Activated naive CD8-positive, alpha-beta T cell treated with anti-CD3 and anti-CD28 coated beads, Interleukin-2, amount 50 U/mL, for 24 hours (primary cell): ENCODE data around the gene OSCAR.

ENCODE experiments used
- ATAC-seq: fragments of 150-1000 bp; cut with Tn5 transposase; one replicate; pipeline ENCODE4 v1.10.0; 2021
- DNase-seq: peaks from one replicate; pipeline ENCODE4 v3.0.0; 2021
- H3K27ac Mint-ChIP-seq: one replicate; pipeline ENCODE4 v1.8.0; 2021; ENCODE audit warnings: mild to moderate bottlenecking, mixed read lengths
- H3K27me3 Mint-ChIP-seq: one replicate; pipeline ENCODE4 v1.8.0; 2021; ENCODE audit warnings: mixed read lengths
- H3K36me3 Mint-ChIP-seq: one replicate; pipeline ENCODE4 v1.8.0; 2021; ENCODE audit warnings: low read depth, mixed read lengths
- H3K4me1 Mint-ChIP-seq: one replicate; pipeline ENCODE4 v1.8.0; 2021; ENCODE audit warnings: mixed read lengths
- H3K4me3 Mint-ChIP-seq: one replicate; pipeline ENCODE4 v1.8.0; 2021; ENCODE audit warnings: mild to moderate bottlenecking, moderate library complexity, mixed read lengths
- H3K9me3 Mint-ChIP-seq: one replicate; pipeline ENCODE4 v1.8.0; 2021; ENCODE audit warnings: mixed read lengths

Gene OSCAR

DNA sequence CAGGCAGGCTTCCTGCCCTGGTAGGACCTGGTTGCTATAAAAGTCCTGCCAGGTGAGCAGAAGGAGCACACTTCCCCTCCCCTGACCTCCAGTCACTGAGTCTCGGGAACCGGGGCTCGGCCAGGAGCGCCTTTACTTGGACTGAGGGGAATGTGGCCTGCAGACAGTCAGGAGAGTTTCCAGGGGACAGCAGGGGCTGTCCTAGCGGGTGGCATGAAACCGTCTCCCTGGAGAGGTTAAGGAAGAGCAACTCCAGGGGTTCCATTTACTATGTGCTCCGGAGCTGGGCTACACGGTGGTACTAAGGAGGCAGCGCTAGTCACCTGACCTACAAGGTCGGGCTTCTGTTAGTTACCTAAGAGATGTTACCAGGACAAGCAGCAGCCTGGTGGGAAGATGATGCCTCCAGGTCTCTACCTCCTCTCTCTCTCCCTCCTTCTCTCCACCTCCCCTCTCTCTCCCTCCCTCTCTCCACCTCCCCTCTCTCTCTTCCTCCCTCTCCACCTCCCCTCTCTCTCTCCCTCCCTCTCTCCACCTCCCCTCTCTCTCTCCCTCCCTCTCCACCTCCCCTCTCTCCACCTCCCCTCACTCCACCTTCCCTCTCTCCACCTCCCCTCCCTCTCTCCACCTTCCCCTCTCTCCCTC, 32.8 kb upstream of the OSCAR start:
- Mint-ChIP-seq H3K4me3 (no peak overlapping the region), H3K27ac (no peak overlapping the region), H3K36me3 (peaks cover 3% of the 10 kb centered on the region), H3K27me3 (peaks cover 5% of the 10 kb centered on the region), H3K4me1 (peaks cover 18% of the 10 kb centered on the region), H3K9me3 (no peaks in the 10 kb centered on the region)
- DNase-seq (no peak), ATAC-seq (no peak)

DNA sequence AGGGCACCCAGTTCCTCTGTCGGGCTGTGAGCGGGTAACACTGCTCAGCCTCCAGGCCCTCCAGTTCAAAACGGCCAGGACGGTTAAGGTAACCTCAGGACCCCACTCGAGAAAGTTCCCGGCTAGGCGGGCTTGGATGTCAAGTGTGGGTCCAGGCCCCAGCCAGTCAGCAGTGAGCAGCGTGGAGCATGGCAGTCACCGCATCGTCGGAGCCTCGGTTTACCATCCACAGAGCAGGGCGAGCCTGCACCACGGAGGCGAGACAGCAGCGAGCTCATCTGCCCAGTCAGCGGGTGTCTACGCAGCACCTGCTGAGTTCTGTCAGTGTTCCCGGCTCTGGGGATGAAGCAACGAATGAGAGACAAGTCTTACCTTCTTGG, 29.0 kb upstream of the OSCAR start:
- Mint-ChIP-seq H3K27ac (no peak overlapping the region), H3K27me3 (no peaks in the 10 kb centered on the region), H3K4me3 (no peak overlapping the region), H3K4me1 (no peaks in the 10 kb centered on the region), H3K9me3 (no peaks in the 10 kb centered on the region), H3K36me3 (peaks cover 9% of the 10 kb centered on the region)
- no peak for DNase-seq
- ATAC-seq = no peak

DNA sequence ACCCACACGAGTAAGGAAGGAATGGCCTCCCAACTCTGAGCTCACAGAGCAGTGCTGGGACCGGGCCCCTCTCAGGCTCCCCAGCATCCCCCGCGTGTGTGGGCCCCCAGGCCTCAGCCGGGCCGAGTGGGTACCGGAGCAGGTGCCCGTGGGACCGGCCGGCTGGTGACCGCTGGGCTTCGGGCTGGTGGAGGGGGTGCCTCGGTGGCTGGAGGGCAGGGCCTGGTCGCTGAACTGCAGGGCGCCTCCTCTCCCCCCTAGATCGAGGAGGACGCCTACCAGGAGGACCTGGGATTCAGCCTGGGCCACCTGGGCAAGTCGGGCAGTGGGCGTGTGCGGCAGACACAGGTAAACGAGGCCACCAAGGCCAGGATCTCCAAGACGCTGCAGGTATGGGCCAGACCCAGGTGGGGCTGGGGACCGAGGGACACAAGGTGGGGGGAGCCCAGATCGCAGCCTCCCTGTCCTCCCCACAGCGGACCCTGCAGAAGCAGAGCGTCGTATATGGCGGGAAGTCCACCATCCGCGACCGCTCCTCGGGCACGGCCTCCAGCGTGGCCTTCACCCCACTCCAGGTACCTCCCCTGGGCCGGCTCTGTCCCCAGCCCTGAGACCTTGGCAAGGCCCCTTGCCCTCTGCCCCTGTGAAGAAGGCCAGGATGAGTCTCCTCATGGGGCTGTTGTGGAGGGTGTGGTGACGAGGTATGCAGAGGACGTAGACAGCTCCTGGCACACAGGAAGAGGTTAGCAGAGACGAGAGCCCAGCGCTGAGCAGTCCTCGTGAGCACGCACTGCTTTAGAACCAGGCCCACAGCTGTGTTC, 28.4 kb upstream of the OSCAR start:
- H3K4me1 Mint-ChIP-seq = no peaks in the 10 kb centered on the region
- H3K36me3 Mint-ChIP-seq = peaks cover 11% of the 10 kb centered on the region
- ATAC-seq (no peak), DNase-seq (no peak)
- no peak overlapping the region for H3K4me3 Mint-ChIP-seq
- no peaks in the 10 kb centered on the region for H3K9me3 Mint-ChIP-seq
- H3K27ac Mint-ChIP-seq = no peak overlapping the region
- H3K27me3 Mint-ChIP-seq = no peaks in the 10 kb centered on the region

DNA sequence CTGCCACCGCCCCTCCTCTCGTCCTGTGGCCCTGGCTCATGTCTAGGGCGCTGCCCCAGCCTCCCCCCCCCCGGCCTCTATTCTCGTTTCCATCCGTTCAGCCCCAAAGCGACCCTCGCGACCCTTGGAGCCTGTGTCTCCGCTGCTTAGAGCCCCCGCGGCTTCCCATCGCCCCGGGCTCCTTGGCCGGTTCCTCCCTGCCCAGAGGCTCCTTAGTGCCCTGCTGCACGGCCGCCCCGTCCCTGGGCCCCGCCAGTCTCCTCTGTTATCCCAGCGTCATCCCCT, 27.8 kb upstream of the OSCAR start:
- ATAC-seq (no peak), DNase-seq (no peak)
- no peaks in the 10 kb centered on the region for H3K9me3 Mint-ChIP-seq
- H3K4me3 Mint-ChIP-seq = no peak overlapping the region
- H3K27ac Mint-ChIP-seq = no peak overlapping the region
- no peaks in the 10 kb centered on the region for H3K27me3 Mint-ChIP-seq
- H3K4me1 Mint-ChIP-seq = no peaks in the 10 kb centered on the region
- H3K36me3 Mint-ChIP-seq = peaks cover 13% of the 10 kb centered on the region

DNA sequence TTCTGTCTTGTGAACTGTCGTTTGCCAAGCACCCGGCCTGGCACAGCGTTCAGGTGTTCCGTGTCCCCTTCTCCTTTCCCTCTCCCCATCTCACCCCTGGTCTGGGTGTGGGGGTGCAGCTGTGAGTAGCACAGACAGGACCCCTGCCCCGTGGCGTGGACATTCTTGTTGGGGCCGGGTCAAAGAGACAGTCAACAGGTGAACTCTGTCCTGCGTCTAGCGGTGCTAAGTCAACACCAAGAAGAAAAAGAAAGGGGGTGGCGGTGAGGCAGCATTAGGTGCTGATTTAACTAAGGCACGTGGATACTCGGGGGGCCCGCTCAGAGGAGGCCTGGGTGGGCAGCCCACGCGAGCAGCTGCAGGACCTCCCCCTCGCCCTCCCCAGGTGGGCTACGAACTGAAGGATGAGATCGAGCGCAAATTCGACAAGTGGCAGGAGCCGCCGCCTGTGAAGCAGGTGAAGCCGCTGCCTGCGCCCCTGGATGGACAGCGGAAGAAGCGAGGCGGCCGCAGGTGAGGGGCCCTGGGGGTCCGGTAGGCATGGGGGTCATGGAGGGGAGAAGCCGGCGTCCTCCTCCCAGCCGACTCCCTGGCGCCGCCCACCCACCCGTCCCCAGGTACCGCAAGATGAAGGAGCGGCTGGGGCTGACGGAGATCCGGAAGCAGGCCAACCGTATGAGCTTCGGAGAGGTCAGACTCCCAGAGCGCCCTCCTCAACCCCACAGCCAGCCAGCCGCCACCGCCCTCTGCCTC, 27.3 kb upstream of the OSCAR start:
- ATAC-seq (no peak), DNase-seq (no peak)
- Mint-ChIP-seq H3K9me3 (no peaks in the 10 kb centered on the region), H3K27me3 (no peaks in the 10 kb centered on the region), H3K4me3 (no peak overlapping the region), H3K36me3 (peaks cover 17% of the 10 kb centered on the region), H3K4me1 (no peaks in the 10 kb centered on the region), H3K27ac (no peak overlapping the region)

DNA sequence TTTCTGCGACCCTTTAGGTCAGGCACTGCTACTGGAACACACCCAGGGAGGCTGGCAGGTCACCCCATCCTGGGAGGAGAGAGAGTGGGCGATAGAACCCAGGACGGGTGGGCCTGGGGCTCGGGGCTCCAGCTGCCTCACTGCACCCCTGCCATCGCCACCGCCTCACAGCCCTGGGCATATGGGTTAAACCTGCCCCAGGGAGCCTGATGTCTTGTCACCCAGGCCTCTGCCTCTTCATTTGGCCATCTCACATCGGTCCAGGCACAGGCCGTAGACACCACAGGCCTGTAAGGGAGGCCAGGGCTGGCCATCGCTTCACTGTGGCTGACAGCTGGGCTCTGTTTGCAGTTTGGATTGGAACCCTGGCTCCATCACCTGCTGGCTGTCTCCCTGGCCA, 25.1 kb upstream of the OSCAR start:
- no peak for DNase-seq
- peaks cover 20% of the 10 kb centered on the region for H3K36me3 Mint-ChIP-seq
- H3K27ac Mint-ChIP-seq = no peak overlapping the region
- H3K9me3 Mint-ChIP-seq = no peaks in the 10 kb centered on the region
- ATAC-seq = no peak
- H3K4me3 Mint-ChIP-seq = no peak overlapping the region
- no peaks in the 10 kb centered on the region for H3K4me1 Mint-ChIP-seq
- H3K27me3 Mint-ChIP-seq = no peaks in the 10 kb centered on the region

DNA sequence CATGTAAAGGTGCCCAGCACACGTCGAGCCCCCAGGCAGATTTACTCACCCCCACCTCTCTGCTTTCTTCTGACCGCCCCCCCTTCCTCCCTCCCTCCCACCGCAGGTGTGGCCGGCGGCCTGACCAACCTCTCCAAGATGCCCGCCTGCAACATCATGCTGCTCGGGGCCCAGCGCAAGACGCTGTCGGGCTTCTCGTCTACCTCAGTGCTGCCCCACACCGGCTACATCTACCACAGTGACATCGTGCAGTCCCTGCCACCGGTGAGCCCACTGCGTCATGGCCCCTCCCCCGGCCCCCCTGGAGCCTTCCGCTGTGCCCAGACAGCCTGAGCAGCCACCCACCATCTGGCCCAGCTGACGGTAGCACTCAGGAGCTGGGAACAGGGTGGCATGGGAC, 23.8 kb upstream of the OSCAR start:
- Mint-ChIP-seq H3K27me3 (no peaks in the 10 kb centered on the region), H3K4me1 (no peaks in the 10 kb centered on the region), H3K9me3 (no peaks in the 10 kb centered on the region), H3K4me3 (no peak overlapping the region), H3K27ac (no peak overlapping the region), H3K36me3 (peaks cover 28% of the 10 kb centered on the region)
- no peak for ATAC-seq
- no peak for DNase-seq

DNA sequence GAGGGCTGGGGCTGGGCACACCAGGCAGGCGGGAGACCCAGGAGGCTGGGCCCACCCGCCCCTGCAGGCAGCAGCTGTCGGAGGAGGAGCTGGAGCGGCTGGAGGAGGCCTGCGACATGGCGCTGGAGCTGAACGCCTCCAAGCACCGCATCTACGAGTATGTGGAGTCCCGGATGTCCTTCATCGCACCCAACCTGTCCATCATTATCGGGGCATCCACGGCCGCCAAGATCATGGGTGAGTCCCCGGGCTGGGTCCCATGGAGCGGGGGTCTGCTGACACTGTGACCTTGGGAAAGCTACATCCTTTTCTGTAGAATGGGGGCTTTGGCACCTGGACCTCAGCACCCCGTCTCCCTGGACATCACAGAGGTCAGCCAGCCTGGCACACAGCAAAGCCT, 23.1 kb upstream of the OSCAR start:
- Mint-ChIP-seq H3K4me3 (no peak overlapping the region), H3K27ac (no peak overlapping the region), H3K36me3 (peaks cover 28% of the 10 kb centered on the region), H3K9me3 (no peaks in the 10 kb centered on the region), H3K27me3 (no peaks in the 10 kb centered on the region), H3K4me1 (no peaks in the 10 kb centered on the region)
- ATAC-seq = no peak
- no peak for DNase-seq

DNA sequence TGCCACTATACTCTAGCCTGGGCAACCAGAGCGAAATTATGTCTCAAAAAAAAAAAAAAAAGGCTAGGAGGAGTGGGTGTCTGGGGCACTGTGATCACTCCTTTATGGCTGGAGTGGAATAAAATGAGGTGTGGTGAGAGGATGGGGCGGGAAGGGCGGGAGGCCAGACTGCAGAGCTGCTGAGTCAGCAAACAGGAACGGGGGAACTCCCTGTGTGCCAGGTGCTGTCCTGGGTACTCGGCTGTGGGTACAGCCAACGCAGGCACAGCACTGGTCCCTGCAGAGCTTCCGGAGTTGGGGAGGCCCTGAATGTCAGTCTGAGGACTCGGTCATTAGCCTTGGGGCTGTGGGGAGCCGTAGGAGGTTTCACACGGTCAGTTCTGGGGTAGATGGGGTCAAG, 20.7 kb upstream of the OSCAR start:
- H3K9me3 Mint-ChIP-seq = no peaks in the 10 kb centered on the region
- H3K4me3 Mint-ChIP-seq = no peak overlapping the region
- no peaks in the 10 kb centered on the region for H3K27me3 Mint-ChIP-seq
- no peak for DNase-seq
- peaks cover 11% of the 10 kb centered on the region for H3K4me1 Mint-ChIP-seq
- H3K27ac Mint-ChIP-seq = no peak overlapping the region
- no peak for ATAC-seq
- H3K36me3 Mint-ChIP-seq = peaks cover 19% of the 10 kb centered on the region

DNA sequence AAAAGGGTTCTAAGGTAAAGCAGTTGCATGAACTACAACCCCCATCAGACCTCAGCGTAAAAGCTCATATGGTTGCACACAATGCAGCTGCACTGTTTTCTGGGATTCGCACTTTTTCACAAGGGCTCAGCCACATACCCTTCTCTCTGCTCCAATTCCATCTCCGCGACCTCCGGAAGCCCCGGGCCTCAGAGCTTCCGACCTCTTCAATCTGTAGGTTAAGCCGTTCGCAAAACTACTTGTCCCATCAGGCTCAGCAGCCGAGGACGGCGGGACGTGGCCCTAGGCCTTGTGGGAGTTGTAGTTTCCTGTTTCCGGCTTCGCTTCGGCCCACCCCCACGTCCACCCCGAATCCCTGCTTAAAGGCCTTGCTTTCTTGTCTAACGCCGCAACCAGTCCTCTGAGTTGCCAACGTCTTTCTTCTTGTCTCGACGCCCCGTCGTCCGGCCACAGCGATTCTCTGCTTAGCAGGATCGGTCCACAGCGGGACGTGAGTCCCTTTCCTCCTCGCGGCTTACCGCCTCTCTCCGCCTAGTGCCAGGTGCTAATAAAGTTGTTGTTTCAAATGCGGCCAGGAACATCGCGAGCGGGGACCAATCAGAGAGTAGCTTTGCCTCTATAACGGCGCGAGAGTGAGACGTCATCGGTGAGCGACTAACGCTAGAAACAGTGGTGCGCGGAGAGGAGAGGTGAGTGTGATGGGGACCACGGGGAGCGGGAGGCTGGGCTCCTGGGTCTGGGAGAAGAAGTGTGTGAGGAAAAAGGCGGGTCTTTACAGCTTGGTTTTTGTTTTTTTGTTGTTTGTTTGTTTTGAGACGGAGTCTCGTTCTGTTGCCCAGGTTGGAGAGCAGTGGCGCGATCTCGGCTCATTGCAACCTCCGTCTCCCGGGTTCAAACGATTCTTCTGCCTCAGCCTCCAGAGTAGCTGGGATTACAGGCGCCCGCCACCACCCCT, 14.8 kb upstream of the OSCAR start, which contains the start of the genes PRPF31 and TFPT:
Gene PRPF31 (plus strand): TSS at position 646 of the 955 bp plus-strand sequence. CDS start 2,525 bp downstream, outside the sequence.
Gene TFPT (minus strand): TSS at position 549 of the 955 bp plus-strand sequence. CDS start 388 bp downstream, at position 161.
- Mint-ChIP-seq H3K4me3 (peak within 1 kb of the TSS; percentile 98), H3K36me3 (peaks cover 30% of the 10 kb centered on the region), H3K27ac (peak within 1 kb of the TSS; percentile 99), H3K9me3 (no peaks in the 10 kb centered on the region), H3K27me3 (peaks cover 3% of the 10 kb centered on the region), H3K4me1 (peaks cover 35% of the 10 kb centered on the region)
- peak; percentile 97 for DNase-seq
- ATAC-seq = peak; percentile 93

DNA sequence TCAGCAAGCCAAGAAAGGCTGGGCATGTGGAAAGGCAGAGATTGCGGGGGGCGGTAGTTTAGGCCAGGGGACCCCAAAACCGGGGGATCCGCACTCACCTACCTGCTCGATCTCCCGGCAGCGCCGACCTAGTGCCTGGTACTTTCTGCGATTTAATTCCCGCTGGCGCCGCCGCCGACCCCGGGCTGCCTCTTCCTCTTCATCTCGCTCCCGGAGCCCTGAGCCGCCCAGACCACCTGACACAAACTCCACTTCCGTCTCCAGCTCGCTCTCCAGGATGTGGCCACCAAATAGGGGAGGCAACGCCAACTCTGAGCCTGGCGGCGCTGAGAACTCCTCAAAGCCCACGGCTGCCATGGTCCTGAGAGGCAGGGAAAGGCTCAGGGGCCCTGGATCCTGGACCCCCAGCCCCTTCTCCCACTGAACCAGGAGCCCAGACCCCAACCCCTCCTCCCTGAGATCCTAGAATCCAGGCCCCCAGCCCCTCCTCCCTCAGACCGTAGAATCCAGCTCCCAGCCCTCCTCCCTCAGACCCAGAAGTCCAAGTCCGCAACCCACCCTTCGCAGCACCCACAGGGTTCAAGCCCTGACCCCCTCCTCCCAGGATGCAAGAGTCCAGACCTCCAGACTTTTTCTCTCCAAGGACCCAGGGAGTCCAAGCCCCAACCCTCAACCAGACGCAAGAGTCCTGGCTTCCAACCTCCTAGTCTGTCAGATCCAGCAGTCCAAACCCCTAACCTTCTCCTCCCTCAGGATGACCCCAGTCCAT, 13.9 kb upstream of the OSCAR start:
- Mint-ChIP-seq H3K27me3 (peaks cover 3% of the 10 kb centered on the region), H3K4me3 (peak overlapping the region; percentile 98), H3K36me3 (peaks cover 27% of the 10 kb centered on the region), H3K9me3 (no peaks in the 10 kb centered on the region), H3K27ac (peak overlapping the region; percentile 99), H3K4me1 (peaks cover 35% of the 10 kb centered on the region)
- ATAC-seq (peak; percentile 51), DNase-seq (peak; percentile 64)

DNA sequence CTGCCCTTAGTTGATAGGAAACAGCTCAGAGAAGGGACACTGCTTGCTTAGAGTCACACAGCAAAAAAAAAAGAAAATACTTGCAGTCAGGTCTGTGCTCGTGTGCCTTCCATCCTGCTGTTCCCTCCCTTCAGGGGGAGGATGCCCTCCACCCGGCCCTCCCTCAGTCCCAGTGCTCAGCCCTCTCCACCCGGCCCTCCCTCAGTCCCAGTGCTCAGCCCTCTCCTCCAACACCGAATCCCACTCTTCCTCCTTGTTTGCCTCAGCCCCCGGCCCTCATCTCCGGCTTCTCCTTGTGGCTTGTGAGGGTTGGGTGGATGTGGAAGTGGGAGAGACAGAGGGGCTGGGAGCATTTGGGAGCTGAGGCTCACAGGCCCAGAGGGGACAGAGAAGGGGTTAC, 9.0 kb upstream of the OSCAR start:
- H3K36me3 Mint-ChIP-seq = peaks cover 37% of the 10 kb centered on the region
- peaks cover 17% of the 10 kb centered on the region for H3K4me1 Mint-ChIP-seq
- no peaks in the 10 kb centered on the region for H3K27me3 Mint-ChIP-seq
- no peaks in the 10 kb centered on the region for H3K9me3 Mint-ChIP-seq
- no peak overlapping the region for H3K4me3 Mint-ChIP-seq
- no peak overlapping the region for H3K27ac Mint-ChIP-seq
- DNase-seq (no peak), ATAC-seq (peak; percentile 55)

DNA sequence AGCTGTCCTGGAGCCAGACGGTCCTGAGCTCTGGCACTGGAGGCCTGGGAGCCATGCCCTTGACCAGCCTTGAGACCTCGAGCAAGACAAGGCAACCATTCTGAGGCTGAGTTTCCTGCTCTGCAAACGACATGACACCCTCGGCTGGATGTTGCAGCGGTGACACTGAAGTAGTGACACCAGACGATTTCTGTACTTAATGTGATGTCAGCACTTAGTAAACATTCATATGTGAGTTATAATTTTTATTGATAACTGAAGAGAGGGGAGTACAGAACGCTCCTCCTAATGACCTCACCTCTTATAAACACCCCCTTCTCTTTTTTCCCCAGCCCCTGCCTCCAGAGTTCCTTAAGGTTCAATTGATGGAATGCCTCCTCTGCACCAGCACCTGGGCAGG, 7.9 kb upstream of the OSCAR start:
- peaks cover 36% of the 10 kb centered on the region for H3K36me3 Mint-ChIP-seq
- ATAC-seq = no peak
- H3K27me3 Mint-ChIP-seq = no peaks in the 10 kb centered on the region
- no peak for DNase-seq
- H3K4me1 Mint-ChIP-seq = peaks cover 11% of the 10 kb centered on the region
- H3K9me3 Mint-ChIP-seq = no peaks in the 10 kb centered on the region
- H3K4me3 Mint-ChIP-seq = no peak overlapping the region
- no peak overlapping the region for H3K27ac Mint-ChIP-seq
